Tibial nerve (tissue), 4 donors: ENCODE measurements around the gene FADS2. TPM values are rescaled to one million over a fixed set of nuclear protein-coding genes. Genes with fewer than 3 reads are reported as not detected.

ENCODE experiments used
- DNase-seq, 2 donors: peaks; one replicate each; pipeline ENCODE4 v3.0.0-alpha.2; 2019; ENCODE audit warnings: low spot score in 2 of 2
- H3K27ac ChIP-seq, 4 donors: fragments of 200-600 bp; sonication (generic) in 3 of 4; one replicate each; pipeline ENCODE4 v1.5.1; 2017 to 2019; ENCODE audit warnings: mild to moderate bottlenecking in 1 of 4
- H3K27me3 ChIP-seq, 2 donors: fragments of 200-600 bp; sonication (generic) in 1 of 2; one replicate each; pipeline versions ENCODE4 v1.5.1 to v1.6.0; 2017 to 2019
- H3K36me3 ChIP-seq, 3 donors: fragments of 200-600 bp; sonication (generic); one replicate each; pipeline ENCODE4 v1.5.1; 2018 to 2019
- H3K4me1 ChIP-seq, 4 donors: fragments of 200-600 bp; sonication (generic) in 3 of 4; one replicate each; pipeline ENCODE4 v1.5.1; 2017 to 2019
- H3K4me3 ChIP-seq, 4 donors: fragments of 200-600 bp; sonication (generic) in 3 of 4; one replicate each; pipeline ENCODE4 v1.5.1; 2017 to 2019; ENCODE audit warnings: mild to moderate bottlenecking in 1 of 4, moderate library complexity in 1 of 4
- H3K9me3 ChIP-seq, 4 donors: fragments of 200-600 bp; sonication (generic) in 3 of 4; one replicate each; pipeline ENCODE4 v1.5.1; 2017 to 2019
- CTCF ChIP-seq, 5 experiments: fragments of 200-600 bp in 3 of 5; fragments of 450-650 bp in 2 of 5; sonication (generic) in 3 of 5; IDR thresholded peaks; one replicate each; pipeline ENCODE4 v1.5.1; 2016 to 2019; ENCODE audit warnings: antibody characterized with exemption in 5 of 5, mild to moderate bottlenecking in 3 of 5, moderate library complexity in 2 of 5
- EP300 ChIP-seq, 2 donors: sonication (generic); formaldehyde crosslinking; IDR thresholded peaks; one replicate each; pipeline ENCODE4 v1.6.1; 2017; ENCODE audit warnings: antibody characterized with exemption in 2 of 2, mild to moderate bottlenecking in 1 of 2
- POLR2A ChIP-seq, 2 donors: fragments of 450-650 bp; IDR thresholded peaks; one replicate each; pipeline ENCODE4 v1.6.1; 2017; ENCODE audit warnings: antibody characterized with exemption in 2 of 2, mild to moderate bottlenecking in 2 of 2, moderate library complexity in 2 of 2
- WGBS, 2 donors: methylation state at CpG; one replicate each; pipeline ENCODE4 v1.1.5; 2018; 5-methylcytosine and 5-hydroxymethylcytosine counted together
- total RNA-seq, 4 donors: library from RNA; depleted of rRNA; stranded (reverse); fragments of >200 nt; gene quantifications; one replicate each; pipeline ENCODE4 v1.1.0, GENCODE V29; 2016

FADS2 gene
- total RNA-seq, 4 donors from 2014 or later: 17.4 to 59.2 (median 32.7) TPM

- Histone ChIP-seq H3K4me1 (peaks cover 0 to 60% (median 21%) of the 10 kb centered on the region in 4 donors), H3K27ac (peak within 1 kb of the TSS; percentile 89 to 100 (median 94)), H3K4me3 (peak within 1 kb of the TSS; percentile 59 to 88 (median 82)), H3K36me3 (peaks cover 0 to 44% (median 8%) of the 10 kb centered on the region in 3 donors), H3K9me3 (no peaks in the 10 kb centered on the region), H3K27me3 (no peaks in the 10 kb centered on the region)
- DNase-seq: peak; percentile 81 to 89
- WGBS, 2 donors: 0% methylated on average over 50 of the region's 61 CpGs
- TF ChIP-seq POLR2A (IDR thresholded peaks at IDR 0.05) (peak; percentile 82 to 89), EP300 (IDR thresholded peaks at IDR 0.05) (peak; percentile 82 to 98), CTCF (IDR thresholded peaks at IDR 0.05) (peak in 2 of 5 experiments; percentile 51 to 62)
These were observed 35.6 kb upstream of the FADS2 start, which contains the start of the genes FEN1 and TMEM258 for GRCh38 chr11:61792310-61793082. Gene FEN1, plus strand, starts transcription at chr11:61792911. Its CDS starts 2,451 bp downstream, at chr11:61795362. Gene TMEM258, minus strand, starts transcription at chr11:61792599. Its CDS starts 41 bp downstream, at chr11:61792558.

GRCh38 chr11:61793083-61793828, 34.8 kb upstream of the FADS2 start:
- Histone ChIP-seq H3K4me1 (peaks cover 0 to 58% (median 21%) of the 10 kb centered on the region in 4 donors), H3K27ac (peak overlapping the region; percentile 89 to 100 (median 94))

GRCh38 chr11:61793829-61794204, 34.3 kb upstream of the FADS2 start:
- H3K4me1 ChIP-seq: peaks cover 0 to 52% (median 21%) of the 10 kb centered on the region in 4 donors
- H3K36me3 ChIP-seq: peaks cover 0 to 31% (median 8%) of the 10 kb centered on the region in 3 donors
- no peak overlapping the region for H3K27ac ChIP-seq
- H3K27me3 ChIP-seq: no peaks in the 10 kb centered on the region
- H3K9me3 ChIP-seq: no peaks in the 10 kb centered on the region
- WGBS, 2 donors: 41 to 42% methylated on average over 3 of the region's 3 CpGs
- DNase-seq: no peak
- TF ChIP-seq CTCF (IDR thresholded peaks at IDR 0.05): no peak
- TF ChIP-seq POLR2A (IDR thresholded peaks at IDR 0.05): no peak
- TF ChIP-seq EP300 (IDR thresholded peaks at IDR 0.05): no peak
- H3K4me3 ChIP-seq: peak overlapping the region in 1 of 4 donors; percentile 79

More at GRCh38 chr11:61793083-61793828, 34.8 kb upstream of the FADS2 start:
- no peaks in the 10 kb centered on the region for H3K9me3 ChIP-seq
- WGBS, 2 donors: 3 to 4% methylated on average over 27 to 29 of the region's 29 CpGs
- no peaks in the 10 kb centered on the region for H3K27me3 ChIP-seq
- peaks cover 0 to 36% (median 8%) of the 10 kb centered on the region in 3 donors for H3K36me3 ChIP-seq
- TF ChIP-seq EP300 (IDR thresholded peaks at IDR 0.05) (no peak), CTCF (IDR thresholded peaks at IDR 0.05) (no peak), POLR2A (IDR thresholded peaks at IDR 0.05) (no peak)
- peak overlapping the region; percentile 59 to 88 (median 82) for H3K4me3 ChIP-seq
- no peak for DNase-seq

GRCh38 chr11:61794579-61794978, 33.5 kb upstream of the FADS2 start:
- H3K27ac ChIP-seq: no peak overlapping the region
- DNase-seq: no peak
- no peaks in the 10 kb centered on the region for H3K27me3 ChIP-seq
- H3K36me3 ChIP-seq: peaks cover 0 to 23% (median 2%) of the 10 kb centered on the region in 3 donors
- no peaks in the 10 kb centered on the region for H3K9me3 ChIP-seq
- no peak overlapping the region for H3K4me3 ChIP-seq
- H3K4me1 ChIP-seq: peaks cover 0 to 45% (median 21%) of the 10 kb centered on the region in 4 donors
- 83 to 85% methylated on average over 4 of the region's 4 CpGs for WGBS, 2 donors
- TF ChIP-seq EP300 (IDR thresholded peaks at IDR 0.05) (no peak), POLR2A (IDR thresholded peaks at IDR 0.05) (no peak), CTCF (IDR thresholded peaks at IDR 0.05) (no peak)
